Spleen (tissue), 10 donors: Measurements from ENCODE around the gene CR2. TPM values are rescaled to one million over a fixed set of nuclear protein-coding genes. Genes with fewer than 3 reads are reported as not detected.

Experiments
- polyA plus RNA-seq, 3 donors: library from polyadenylated mRNA; stranded (reverse); fragments of 200-250 nt; gene quantifications; one replicate each; pipeline ENCODE4 v1.2.1, GENCODE V29; 2013
- total RNA-seq, 7 donors: library from RNA; depleted of rRNA in 3 of 7; stranded (reverse); fragments of >200 nt in 3 of 7; fragmentation: NEBNext Ultra II Directional in 4 of 7; extraction: Animal tissue kit (Norgen Biotek cat#: 25700) in 4 of 7; gene quantifications; one replicate each; pipeline versions ENCODE4 v1.1.0 to v1.2.1, GENCODE V29; 2016 to 2021
- donor health status: healthy with polysubstance abuse.
- donor health status: DM: no; HTN: no; CAD: no; lungs with moderate emphysema.
- donor health status: DM: no; HTN: no; CAD: no.
- donor health status: Bipolar disorder and iron deficiency.
- donor health status: healthy.
- donor health status: DM: no; HTN: no; CAD: no.
- donor health status: DM: yes; HTN: yes; CAD: no.

CR2 gene
- total and polyA plus RNA-seq, 10 donors = 87.2 to 284 (median 140) TPM

Other genes starting within 250 kb of the CR2 start
- 100 to 1,000 TPM in 5 of 7 donors, 10 to 100 TPM in 2; 97.0 to 229 (median 116) TPM for gene CD55, start 132.7 kb upstream of the CR2 start, total RNA-seq
- 10 to 100 TPM; 28.5 to 41.1 (median 28.5) TPM for gene CD55, start 132.7 kb upstream of the CR2 start, polyA plus RNA-seq
- 100 to 1,000 TPM; 126 to 290 (median 182) TPM for gene CR1, start 41.8 kb downstream of the CR2 start, total RNA-seq
- 10 to 100 TPM; 30.5 to 36.0 (median 32.5) TPM for gene CR1, start 41.8 kb downstream of the CR2 start, polyA plus RNA-seq
- gene CR1L, start 190.8 kb downstream of the CR2 start, total RNA-seq = 1 to 10 TPM in 5 of 7 donors, under 1 TPM in 2; 0.77 to 7.1 (median 1.4) TPM
- 1 to 10 TPM in 2 of 3 donors, under 1 TPM in 1; 0.63 to 1.6 (median 1.0) TPM for gene CR1L, start 190.8 kb downstream of the CR2 start, polyA plus RNA-seq